Endodermal cell (in vitro differentiated cells): Measurements from ENCODE around the gene IP6K1. TPM values are rescaled to one million over a fixed set of nuclear protein-coding genes. Genes with fewer than 3 reads are reported as not detected.

ENCODE experiments used
- DNase-seq: peaks from one replicate; pipeline ENCODE4 v3.0.0-alpha.2; 2017
- H3K27ac ChIP-seq: 2 replicates; pipeline ENCODE4 v1.5.1; 2013; ENCODE audit warnings: mild to moderate bottlenecking, low read depth, low read length, moderate library complexity
- H3K27me3 ChIP-seq: 2 replicates; pipeline ENCODE4 v1.6.1; 2013; ENCODE audit warnings: mild to moderate bottlenecking, low read length, moderate library complexity; ENCODE audit not compliant: insufficient read depth, control insufficient read depth, poor library complexity, severe bottlenecking
- H3K36me3 ChIP-seq: 2 replicates; pipeline ENCODE4 v1.7.0; 2013; ENCODE audit warnings: mild to moderate bottlenecking, low read length, moderate library complexity; ENCODE audit not compliant: control insufficient read depth, insufficient read depth
- H3K4me1 ChIP-seq: one replicate; pipeline ENCODE4 v1.7.0; 2013; ENCODE audit warnings: low read length; ENCODE audit not compliant: control insufficient read depth, insufficient read depth
- H3K4me3 ChIP-seq: 2 replicates; pipeline ENCODE4 v1.5.1; 2013; ENCODE audit warnings: mild to moderate bottlenecking, low read length, moderate library complexity
- H3K9ac ChIP-seq: 2 replicates; pipeline ENCODE4 v1.6.1; 2013; ENCODE audit warnings: mild to moderate bottlenecking, low read length, moderate library complexity; ENCODE audit not compliant: poor library complexity, severe bottlenecking; ENCODE audit errors: extremely low read depth
- H3K9me3 ChIP-seq: 2 replicates; pipeline ENCODE4 v1.6.1; 2013; ENCODE audit warnings: mild to moderate bottlenecking, low read length, moderate library complexity; ENCODE audit not compliant: control insufficient read depth
- H3K27ac Mint-ChIP-seq: 2 replicates; pipeline ENCODE4 v1.8.0; 2020; ENCODE audit warnings: mixed read lengths
- H3K27me3 Mint-ChIP-seq: 2 replicates; pipeline ENCODE4 v1.8.0; 2021; ENCODE audit warnings: mild to moderate bottlenecking, mixed read lengths; ENCODE audit not compliant: insufficient read depth
- H3K36me3 Mint-ChIP-seq: 2 replicates; pipeline ENCODE4 v1.8.0; 2020; ENCODE audit warnings: low read depth, mixed read lengths
- H3K4me1 Mint-ChIP-seq: 2 replicates; pipeline ENCODE4 v1.8.0; 2020; ENCODE audit warnings: mixed read lengths
- H3K4me3 Mint-ChIP-seq: 2 replicates; pipeline ENCODE4 v1.8.0; 2020; ENCODE audit warnings: mild to moderate bottlenecking, moderate library complexity, mixed read lengths
- H3K9me3 Mint-ChIP-seq: 2 replicates; pipeline ENCODE4 v1.8.0; 2020; ENCODE audit warnings: mild to moderate bottlenecking, mixed read lengths
- CTCF ChIP-seq: fragments of 200-600 bp; sonication (generic); conservative IDR thresholded peaks from 2 replicates; pipeline ENCODE4 v1.5.0; 2021; ENCODE audit warnings: antibody characterized with exemption, mild to moderate bottlenecking
- WGBS, 2 experiments: methylation state at CpG; one replicate each; pipeline versions ENCODE4 v1.1.5 to v1.1.7; 2013; ENCODE audit warnings: missing lambda C conversion rate in 2 of 2, mixed read lengths in 1 of 2; ENCODE audit not compliant: insufficient coverage in 1 of 2, insufficient read length in 1 of 2; 5-methylcytosine and 5-hydroxymethylcytosine counted together
- total RNA-seq, 2 donors: library from RNA; stranded (reverse); fragmentation: NEBNext Ultra II Directional in 1 of 2; extraction: Animal tissue kit (Norgen Biotek cat#: 25700) in 1 of 2; gene quantifications; 2 replicates in 1 of 2; 3 replicates in 1 of 2; pipeline ENCODE4 v1.2.1, GENCODE V29; 2021

The IP6K1 gene
- total RNA-seq, 2 donors from 2014 or later: 45.8 to 49.8 TPM

GRCh38 chr3:49792371-49793150, 6.2 kb upstream of the IP6K1 start:
- DNase-seq: no peak
- H3K9ac ChIP-seq: no peak overlapping the region
- no peaks in the 10 kb centered on the region for H3K36me3 Mint-ChIP-seq
- no peaks in the 10 kb centered on the region for H3K36me3 ChIP-seq
- H3K27ac Mint-ChIP-seq: no peak overlapping the region
- H3K4me1 Mint-ChIP-seq: no peaks in the 10 kb centered on the region
- no peaks in the 10 kb centered on the region for H3K9me3 ChIP-seq
- H3K27me3 ChIP-seq: no peaks in the 10 kb centered on the region
- no peak for TF ChIP-seq CTCF
- no peaks in the 10 kb centered on the region for H3K9me3 Mint-ChIP-seq
- H3K4me3 ChIP-seq: no peak overlapping the region
- H3K4me3 Mint-ChIP-seq: no peak overlapping the region
- no peak overlapping the region for H3K27ac ChIP-seq
- H3K4me1 ChIP-seq: no peaks in the 10 kb centered on the region
- 89 to 92% methylated on average over 7 to 10 of the region's 10 CpGs for WGBS, 2 experiments
- H3K27me3 Mint-ChIP-seq: peaks cover 10% of the 10 kb centered on the region

GRCh38 chr3:49791571-49791970, 5.2 kb upstream of the IP6K1 start:
- WGBS, 2 experiments: 87 to 92% methylated on average over 2 to 4 of the region's 4 CpGs

GRCh38 chr3:49790626-49791411, 4.5 kb upstream of the IP6K1 start:
- Mint-ChIP-seq H3K9me3 (no peaks in the 10 kb centered on the region), H3K27ac (no peak overlapping the region), H3K4me3 (no peak overlapping the region), H3K4me1 (no peaks in the 10 kb centered on the region), H3K36me3 (no peaks in the 10 kb centered on the region), H3K27me3 (peaks cover 8% of the 10 kb centered on the region)
- 78 to 81% methylated on average over 3 to 8 of the region's 9 CpGs for WGBS, 2 experiments
- H3K27ac ChIP-seq: peak overlapping the region; percentile 41
- H3K9ac ChIP-seq: no peak overlapping the region
- no peaks in the 10 kb centered on the region for H3K36me3 ChIP-seq
- no peak for TF ChIP-seq CTCF
- H3K27me3 ChIP-seq: no peaks in the 10 kb centered on the region
- peak; percentile 38 for DNase-seq
- H3K4me1 ChIP-seq: no peaks in the 10 kb centered on the region
- no peak overlapping the region for H3K4me3 ChIP-seq
- H3K9me3 ChIP-seq: no peaks in the 10 kb centered on the region

More at GRCh38 chr3:49791571-49791970, 5.2 kb upstream of the IP6K1 start:
- Histone ChIP-seq H3K9ac (no peak overlapping the region), H3K4me1 (no peaks in the 10 kb centered on the region), H3K27ac (peak overlapping the region; percentile 41), H3K4me3 (no peak overlapping the region), H3K9me3 (no peaks in the 10 kb centered on the region), H3K36me3 (no peaks in the 10 kb centered on the region), H3K27me3 (no peaks in the 10 kb centered on the region)
- H3K4me3 Mint-ChIP-seq: no peak overlapping the region
- DNase-seq: no peak
- H3K27ac Mint-ChIP-seq: no peak overlapping the region
- H3K27me3 Mint-ChIP-seq: peaks cover 8% of the 10 kb centered on the region
- TF ChIP-seq CTCF: no peak
- H3K4me1 Mint-ChIP-seq: no peaks in the 10 kb centered on the region
- no peaks in the 10 kb centered on the region for H3K36me3 Mint-ChIP-seq
- no peaks in the 10 kb centered on the region for H3K9me3 Mint-ChIP-seq
